Epidermal melanocyte (primary cell): ENCODE measurements around the gene DIP2A.
"Not testable (repeated sequence)": the region's sequence is repeated elsewhere in the genome, so short reads cannot be mapped to it uniquely, and the experiment has no call there.

Source experiments
- DNase-seq: peaks from one replicate; pipeline ENCODE4 v3.0.0; 2011; ENCODE audit warnings: low spot score; ENCODE audit not compliant: insufficient read length

Gene DIP2A

DNA sequence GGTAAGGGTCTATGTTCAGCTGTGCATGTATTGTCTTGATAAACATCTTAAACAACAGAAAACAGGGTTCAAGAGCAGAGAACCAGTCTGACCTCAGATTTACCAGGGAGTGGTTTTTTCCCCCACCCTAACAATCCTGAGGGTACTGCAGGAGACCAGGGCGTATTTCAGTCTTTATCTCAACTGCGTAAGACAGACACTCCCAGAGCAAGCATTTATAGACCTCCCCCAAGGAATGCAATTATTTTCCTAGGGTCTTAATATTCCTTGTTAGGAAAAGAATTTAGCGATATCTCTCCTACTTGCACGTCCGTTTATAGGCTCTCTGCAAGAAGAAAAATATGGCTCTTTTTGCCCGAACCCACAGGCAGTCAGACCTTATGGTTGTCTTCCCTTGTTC is 9.8 kb upstream of the DIP2A start:
- DNase-seq = not testable (repeated sequence)

DNA sequence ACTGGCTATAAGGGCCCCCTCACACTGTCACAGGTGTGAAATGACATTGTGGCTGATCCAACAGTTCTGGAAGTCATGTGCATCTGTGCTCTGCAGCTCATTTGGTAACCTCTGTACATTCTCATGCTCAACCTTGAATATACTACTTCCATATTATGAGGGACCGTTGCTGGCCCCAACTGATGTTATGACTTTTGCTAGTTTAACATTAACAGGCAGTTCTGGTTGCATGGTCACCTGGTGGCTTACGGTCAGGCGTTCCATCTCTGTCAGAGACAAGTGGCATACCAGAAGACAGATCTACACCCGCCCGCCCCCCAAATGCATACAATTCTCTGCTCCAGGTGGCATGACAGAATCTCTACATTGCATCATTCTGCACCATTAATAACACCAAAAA is 6.0 kb upstream of the DIP2A start:
- no peak for DNase-seq

DNA sequence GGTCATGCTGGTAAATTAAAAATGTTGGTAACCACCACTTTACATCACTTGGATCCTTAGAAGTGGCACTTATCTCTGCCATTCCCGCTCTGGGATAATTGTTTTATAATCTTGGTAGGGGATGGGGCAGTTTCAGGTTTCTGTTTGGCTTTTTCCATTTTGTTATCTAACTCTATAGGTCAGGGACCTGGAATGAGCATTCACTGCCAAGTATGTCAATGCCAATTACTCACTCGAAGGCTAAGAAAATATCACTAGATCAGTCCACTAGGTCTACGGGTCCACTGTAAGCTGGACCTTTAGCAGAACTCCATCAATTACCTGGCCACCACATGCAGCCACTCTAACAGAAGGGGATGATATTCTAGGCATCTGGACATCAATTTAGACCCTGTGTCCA is 4.5 kb upstream of the DIP2A start:
- DNase-seq = no peak

DNA sequence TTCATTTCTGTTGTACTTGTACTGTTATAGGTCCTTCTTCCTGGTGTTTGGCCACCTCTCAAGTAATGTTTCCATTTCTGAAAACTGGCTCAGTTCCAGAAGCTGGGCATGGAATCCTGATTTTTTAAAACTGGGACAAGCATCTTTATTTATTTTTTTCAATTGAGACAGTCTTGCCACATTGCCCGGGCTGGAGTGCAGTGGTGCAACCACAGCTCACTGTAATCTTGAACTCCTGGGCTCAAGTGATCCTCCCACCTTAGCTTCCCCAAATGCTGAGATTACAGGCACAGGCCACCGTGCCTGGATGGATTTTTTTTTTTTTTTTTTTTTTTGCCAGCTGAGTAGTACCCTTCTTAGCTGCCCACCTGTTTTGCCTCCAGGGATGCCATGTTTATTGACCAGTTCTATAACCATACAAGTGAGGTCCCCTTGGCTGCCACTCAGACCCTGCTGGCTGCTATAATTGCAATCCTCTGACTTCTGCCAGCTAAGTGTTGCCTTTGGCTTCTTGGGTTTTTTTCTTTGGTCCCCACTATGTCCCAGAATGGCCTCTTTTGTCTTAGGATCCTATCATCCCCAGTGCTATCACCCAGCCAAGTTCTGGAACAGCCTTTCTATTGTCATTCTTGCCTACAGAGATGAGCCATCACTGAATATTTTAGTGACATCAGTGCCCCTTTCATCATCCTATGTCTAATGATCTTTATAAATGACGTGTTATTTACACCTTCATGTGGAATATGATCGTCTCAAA is 3.9 kb upstream of the DIP2A start:
- no peak for DNase-seq

DNA sequence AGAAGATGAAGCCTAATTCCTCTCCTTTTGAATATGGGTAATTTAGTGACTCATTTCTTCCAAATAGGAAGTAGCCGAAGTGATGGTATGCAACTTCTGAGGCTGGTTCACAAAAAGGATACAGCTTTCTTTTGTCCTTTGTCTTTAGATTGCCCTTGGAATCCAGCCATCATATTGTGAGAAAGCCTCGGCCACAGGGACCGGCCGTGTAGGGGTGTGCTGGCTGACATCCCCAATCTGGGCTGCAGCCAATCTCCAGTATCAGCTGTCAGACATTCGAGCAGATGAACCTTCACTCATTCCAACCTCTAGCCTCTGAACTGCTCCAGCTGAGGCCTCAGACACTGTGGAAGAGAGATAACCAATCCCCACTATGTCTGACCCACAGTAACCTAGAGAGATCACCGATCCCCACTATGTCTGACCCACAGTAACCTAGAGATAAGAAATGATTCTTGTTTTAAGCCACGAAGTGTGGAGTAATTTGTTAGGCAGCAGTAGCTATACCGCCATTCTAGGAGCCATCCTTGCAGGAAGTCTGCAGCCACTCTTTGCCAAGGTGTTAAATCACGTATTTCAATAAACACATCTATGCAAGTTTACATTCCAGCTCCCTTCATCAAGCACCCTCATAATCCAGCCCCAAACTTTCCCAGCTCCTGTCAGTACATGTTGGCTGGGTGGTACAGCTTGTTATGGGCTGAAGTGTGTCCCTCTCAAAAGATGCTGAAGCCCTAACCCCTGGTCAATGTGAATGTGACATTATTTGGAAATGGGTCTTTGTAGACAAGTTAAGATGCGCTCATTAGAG is 2.9 kb upstream of the DIP2A start:
- DNase-seq = no peak

- no peak for DNase-seq
Observed at GRCh38 chr21:46456750-46457149, 1.9 kb upstream of the DIP2A start.

DNA sequence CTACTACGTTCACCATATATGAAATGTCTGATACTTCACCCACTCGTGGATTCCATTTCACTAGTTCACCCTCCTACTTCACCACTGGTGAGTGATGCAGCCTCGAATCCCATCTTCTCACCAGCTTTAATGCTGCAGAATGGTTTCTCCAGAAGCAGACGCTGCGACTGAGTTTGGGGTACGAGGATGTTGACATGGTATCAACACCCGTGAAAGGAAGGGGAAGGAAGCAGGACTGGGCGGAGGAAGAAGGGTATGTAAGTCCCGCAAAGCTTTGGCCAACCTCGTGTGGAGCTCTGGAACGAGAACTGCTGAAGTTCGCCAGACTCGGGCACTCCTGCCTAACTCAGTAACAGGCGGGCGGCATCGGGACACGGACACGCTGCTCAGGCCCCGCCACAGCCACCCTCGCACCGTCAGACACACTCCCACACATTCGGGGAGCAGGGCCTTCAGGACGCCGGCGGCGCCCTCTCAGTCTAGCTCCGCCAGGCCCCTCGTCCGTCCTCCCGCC is 833 bp upstream of the DIP2A start:
- DNase-seq = no peak

- no peak for DNase-seq
Observed at GRCh38 chr21:46459024-46459355, 299 bp downstream of the DIP2A start.

- no peak for DNase-seq
Observed at GRCh38 chr21:46459356-46460112, 843 bp downstream of the DIP2A start.

DNA sequence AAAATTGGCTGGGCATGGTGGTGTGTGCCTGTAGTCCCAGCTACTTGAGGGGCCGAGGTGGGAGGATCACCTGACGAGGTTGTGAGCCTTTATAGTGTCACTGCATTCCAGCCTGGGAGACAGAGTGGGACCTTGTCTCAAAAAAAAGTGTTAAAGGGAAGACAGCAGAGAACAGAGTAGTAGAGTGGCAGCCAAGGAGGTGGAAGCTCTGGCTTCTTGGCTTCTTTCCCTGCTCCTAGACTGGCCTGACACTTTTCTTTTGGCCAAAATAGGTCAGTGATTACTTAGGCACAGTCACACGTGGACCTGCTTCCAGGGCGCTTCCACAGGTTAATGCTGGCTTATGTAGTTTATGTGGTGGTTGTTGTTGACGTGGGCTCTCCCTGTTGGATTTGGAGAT is 3.2 kb downstream of the DIP2A start:
- no peak for DNase-seq

GRCh38 chr21:46465153-46465552 is 6.5 kb downstream of the DIP2A start:
- DNase-seq = not testable (repeated sequence)

DNA sequence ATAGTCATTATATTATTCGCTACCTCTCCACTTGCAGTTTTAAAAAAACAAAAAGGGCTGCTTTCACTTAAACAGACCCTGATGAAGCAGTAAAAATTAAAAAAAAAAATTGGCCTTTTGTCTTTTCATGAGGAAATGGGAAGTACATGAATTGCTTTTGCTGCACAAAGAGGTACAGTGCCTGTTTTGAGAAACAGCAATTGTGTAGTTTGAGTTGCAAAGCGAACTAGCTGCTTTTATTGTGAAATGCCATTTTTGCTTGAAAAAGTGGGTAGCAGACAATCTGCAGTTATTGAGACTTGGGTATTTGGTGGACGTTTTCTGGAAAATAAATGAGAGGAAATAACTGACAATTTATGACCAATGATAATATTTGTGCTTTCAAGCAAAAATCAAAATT is 7.0 kb downstream of the DIP2A start:
- DNase-seq = no peak

GRCh38 chr21:46468108-46468774 is 9.6 kb downstream of the DIP2A start:
- no peak for DNase-seq

GRCh38 chr21:46469275-46469674 is 10.6 kb downstream of the DIP2A start:
- no peak for DNase-seq

GRCh38 chr21:46471514-46471913 is 12.8 kb downstream of the DIP2A start:
- DNase-seq = no peak

- no peak for DNase-seq
Observed at GRCh38 chr21:46472246-46472645, 13.6 kb downstream of the DIP2A start.

GRCh38 chr21:46474382-46474781 is 15.7 kb downstream of the DIP2A start:
- DNase-seq = no peak

DNA sequence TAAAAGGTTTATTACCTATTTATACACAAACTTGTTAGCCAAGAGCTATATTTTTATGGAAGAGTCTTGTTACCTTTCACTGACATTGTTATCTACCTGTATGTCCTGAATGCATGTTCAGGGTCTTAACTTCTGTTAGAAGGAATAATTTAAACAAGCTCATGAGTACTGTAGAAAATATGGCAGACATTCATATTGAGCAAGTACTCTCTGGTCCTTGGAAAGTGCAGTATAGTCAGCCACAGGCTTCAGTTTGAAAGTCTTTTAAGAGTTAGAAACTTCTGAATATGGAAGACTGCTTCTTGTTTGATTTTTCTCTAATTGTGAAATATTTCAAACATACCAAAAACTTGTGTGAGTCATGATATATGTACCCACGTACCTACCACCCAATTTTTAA is 16.6 kb downstream of the DIP2A start:
- no peak for DNase-seq

- DNase-seq = no peak
Observed at GRCh38 chr21:46477765-46478164, 19.1 kb downstream of the DIP2A start.

GRCh38 chr21:46478910-46479309 is 20.2 kb downstream of the DIP2A start:
- no peak for DNase-seq

DNA sequence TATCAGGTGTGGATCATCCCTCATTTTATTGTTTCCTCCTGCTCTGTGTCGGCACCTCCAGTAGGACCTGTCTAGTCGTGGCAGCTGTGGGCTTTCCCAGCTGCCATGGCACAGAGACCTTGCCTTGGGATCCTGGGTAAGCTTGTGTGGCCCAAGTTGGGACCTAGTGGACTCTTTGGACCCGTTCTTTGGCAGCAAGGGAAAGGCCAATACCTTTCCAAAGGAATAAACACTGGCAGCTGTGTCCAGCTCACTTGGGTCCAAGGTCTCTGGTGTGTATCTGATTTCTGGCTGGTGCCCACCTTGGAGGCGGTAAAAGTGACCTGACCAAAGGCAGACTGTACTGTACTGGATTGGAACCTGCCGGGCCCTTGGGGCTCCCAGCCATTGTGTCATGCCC is 21.8 kb downstream of the DIP2A start:
- no peak for DNase-seq
